Skin of body (tissue), 2 donors: ENCODE results near the gene PDE2A. TPM values are rescaled to one million over a fixed set of nuclear protein-coding genes. Genes with fewer than 3 reads are reported as not detected.

Experiments used
- DNase-seq: peaks from one replicate; lab custom pipeline; 2025; lab: John Stamatoyannopoulos, UW
- total RNA-seq: library from RNA; depleted of rRNA; stranded (reverse); fragments of >200 nt; gene quantifications from one replicate; pipeline ENCODE4 v1.2.3, GENCODE V29; 2014

The PDE2A gene
- total RNA-seq, 1 donor from 2014 or later: 12.3 TPM

- DNase-seq: peak; percentile 30
These were observed 10.2 kb upstream of the PDE2A start for GRCh38 chr11:72684236-72684912.

DNA sequence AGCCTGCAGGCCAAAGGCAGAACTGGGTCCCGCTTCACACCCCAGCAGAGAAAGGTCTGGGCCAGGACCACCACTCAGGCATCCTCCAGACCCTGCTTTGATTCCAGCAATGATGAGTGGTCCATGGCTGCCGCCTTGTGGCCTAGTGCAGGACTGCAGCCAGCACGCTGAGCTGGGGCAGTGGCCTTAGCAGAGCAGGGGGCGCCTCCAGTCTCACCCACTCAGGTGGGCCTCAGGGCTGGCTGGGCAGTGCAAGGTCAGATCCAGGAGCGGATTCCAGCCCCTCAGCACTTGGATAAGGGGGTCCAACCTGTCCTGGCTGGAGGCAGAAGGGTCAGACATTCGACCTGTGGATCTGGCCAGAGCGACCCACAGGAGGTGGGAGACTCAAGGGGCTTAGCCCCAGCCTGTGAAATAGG is 9.6 kb upstream of the PDE2A start:
- no peak for DNase-seq

DNA sequence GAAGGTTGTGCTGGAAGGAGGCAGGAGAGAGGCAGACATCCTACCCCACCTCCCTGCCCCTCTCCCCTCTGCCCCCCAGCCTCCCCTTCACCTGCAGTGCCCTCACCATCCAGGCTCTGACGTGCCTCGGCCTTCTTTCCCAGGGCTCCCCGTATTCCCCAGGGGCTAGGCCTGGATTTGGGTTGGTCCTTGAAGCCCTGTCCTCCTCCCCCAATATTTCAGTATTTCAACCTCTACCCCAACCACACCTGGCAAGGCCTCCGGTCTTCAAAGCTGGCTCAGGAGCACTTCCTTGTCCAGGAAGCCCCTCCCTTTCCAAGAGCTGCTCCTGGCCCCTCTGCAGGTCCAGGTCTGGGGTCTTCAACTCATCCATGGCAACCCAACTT is 8.6 kb upstream of the PDE2A start:
- DNase-seq: no peak

DNA sequence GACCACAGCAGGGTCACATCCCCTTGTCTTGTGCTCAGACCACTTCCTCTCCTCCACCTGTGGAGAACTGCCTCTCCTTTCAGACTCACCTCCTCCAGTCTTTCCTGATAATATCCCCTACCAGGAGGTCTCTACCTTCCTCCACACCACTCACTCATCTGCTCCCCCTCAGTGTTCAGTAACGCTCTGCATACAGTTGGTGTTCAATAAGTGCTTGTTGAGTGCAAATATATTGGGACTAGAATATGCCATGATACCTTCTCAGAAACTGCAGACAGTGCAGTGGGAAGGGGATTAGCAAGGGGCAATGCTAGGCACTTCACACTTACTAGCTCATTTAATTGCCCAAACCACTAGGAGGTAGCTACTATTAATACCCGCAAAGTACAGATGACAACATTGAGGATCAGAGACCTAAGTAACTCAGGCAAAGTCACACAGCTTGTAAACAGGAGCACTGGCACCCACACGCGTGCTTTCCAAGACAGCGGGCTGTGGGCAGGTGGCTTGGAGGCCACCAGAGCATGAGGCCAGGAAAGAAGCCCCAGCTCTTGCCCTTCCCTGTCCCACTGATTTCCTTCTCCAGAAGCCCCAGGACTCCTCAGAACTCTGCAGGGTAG is 8.1 kb upstream of the PDE2A start:
- no peak for DNase-seq

DNA sequence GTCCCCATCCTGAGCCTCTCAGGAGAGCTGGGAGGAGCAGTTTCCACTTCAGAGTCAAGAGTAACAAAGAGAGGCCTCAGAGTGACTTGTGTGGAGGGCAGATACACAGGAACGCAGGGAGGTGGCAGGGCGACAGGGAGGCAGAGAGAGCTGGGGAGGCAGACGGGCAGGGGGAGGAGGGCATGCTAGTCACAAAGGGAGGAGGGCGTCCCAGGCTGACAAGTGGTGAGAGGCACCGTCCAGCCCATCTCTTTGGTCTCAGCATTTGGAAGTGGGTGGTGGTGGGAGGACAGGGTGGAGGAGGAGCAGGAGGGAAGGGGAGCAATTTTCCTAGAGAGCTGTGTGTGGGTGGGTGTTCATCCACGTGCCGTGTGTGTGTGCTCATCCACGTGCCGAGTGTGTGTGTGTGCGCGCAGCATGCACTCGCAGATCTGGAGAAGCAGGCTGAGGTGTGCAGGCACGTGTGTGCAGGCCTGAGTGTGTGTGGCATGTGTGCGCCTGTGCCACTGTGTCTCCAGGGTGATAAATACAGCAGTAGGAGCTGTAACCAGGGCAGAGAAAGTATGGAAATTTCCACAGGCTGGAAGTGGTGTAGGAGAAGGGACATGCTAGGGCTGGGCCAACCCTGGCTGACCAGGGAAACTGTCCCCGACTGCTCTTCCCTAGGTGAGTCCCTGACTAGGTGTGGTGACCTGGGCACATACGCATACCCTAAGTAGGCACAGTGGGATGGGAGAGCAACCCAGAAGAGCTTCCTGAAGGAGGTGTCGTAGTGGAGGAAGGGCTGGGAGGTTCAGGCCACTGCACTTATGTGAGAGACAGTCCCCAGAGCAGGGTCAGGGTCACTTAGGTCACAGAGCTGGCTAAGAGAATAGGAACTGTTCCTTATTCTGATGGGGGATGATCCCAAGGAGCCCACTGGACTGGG is 7.3 kb upstream of the PDE2A start:
- no peak for DNase-seq

- DNase-seq: no peak
These were observed 6.5 kb upstream of the PDE2A start for GRCh38 chr11:72680624-72681158.

DNA sequence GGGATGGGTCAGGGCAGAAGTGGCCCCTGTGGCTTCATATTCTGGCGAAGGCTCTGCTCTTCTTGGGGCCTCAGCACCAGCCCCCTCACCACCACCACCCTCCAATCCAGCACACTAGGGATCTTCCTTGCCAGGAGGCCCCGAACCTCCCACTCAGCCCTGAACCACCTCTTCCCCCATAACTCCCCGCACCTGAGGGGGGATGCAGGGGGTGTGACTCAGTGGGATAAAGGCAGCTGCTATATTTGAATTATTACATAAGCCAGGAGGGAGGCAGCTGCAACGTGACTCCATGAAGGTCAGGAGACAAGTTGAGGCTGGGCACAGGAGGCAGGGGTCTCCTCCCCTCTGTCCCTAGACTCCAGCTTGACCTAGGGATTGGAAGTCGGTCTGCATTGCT is 5.6 kb upstream of the PDE2A start:
- no peak for DNase-seq

- no peak for DNase-seq
These were observed 4.3 kb upstream of the PDE2A start for GRCh38 chr11:72678524-72678923.

DNA sequence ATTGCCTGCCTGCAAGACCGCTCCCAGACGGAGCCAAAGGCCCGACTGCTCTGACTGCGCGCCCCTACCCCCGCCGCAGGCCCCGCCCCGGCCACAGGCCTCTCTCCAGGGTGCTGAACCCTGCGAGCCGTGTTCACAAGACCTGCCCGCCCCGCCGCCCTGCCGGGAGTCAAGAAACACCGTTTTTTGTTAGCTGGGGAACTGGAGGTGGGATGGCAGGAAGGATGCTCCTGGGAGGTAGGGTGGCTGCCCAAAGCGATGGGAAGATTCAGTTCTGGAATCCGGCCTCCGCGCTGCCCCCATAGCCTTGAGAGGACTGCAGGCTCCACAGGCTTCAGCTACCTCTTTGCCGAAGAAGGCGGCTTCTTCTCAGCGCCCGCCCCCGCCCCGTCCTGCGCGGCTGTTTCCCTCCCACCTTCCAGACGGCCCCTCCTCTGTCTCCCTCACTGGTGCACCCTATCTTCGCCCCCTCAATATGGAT is 2.7 kb upstream of the PDE2A start:
- no peak for DNase-seq

DNA sequence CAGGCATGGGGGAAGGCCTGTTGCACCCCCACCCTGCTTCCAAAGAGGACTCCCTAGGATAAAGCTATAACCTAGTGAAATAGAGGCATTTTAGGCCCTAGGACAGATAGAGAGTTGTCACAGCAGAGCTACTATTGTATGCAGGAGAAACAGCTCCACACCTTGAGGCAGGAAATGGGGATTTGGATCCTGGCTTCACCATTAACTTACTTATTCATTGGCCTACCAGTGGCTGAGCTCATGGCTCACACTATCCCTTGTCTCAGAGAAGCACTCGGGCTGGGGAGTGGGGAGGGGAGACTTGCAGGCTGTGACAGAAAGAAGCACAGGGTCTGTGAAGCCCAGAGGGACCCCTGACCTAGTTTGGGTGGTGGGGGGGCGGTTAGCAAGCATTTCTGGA is 999 bp upstream of the PDE2A start:
- DNase-seq: no peak

DNA sequence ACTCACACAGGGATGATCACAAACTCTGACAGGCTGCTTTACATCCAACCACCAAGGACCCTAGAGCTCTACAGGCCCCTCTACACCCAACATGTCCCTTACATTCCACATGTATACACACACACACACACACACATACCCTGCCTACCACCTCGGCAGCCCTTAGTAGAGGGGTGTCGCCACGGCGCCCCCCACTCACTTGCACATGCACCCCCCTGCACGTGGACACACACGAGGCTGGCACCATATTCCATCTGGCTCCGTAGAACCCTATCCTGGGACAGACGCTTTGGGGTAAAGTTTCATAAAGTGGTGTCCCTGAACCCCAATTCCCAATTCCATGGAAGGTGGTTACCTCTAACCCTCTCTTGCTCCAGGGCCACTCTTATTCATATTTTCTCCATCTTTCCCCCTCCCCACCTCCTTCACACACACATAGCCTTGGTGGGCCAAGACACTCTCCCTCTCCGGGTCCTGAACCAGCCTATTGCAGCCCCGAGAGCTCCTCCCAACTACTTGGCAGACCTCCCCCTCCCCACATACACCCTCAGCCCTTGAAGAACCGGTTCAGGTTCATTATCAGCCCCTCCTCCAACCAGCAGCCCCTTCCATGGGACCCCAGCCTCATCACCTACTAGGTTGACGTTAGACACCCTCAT is 809 bp downstream of the PDE2A start:
- DNase-seq: no peak

DNA sequence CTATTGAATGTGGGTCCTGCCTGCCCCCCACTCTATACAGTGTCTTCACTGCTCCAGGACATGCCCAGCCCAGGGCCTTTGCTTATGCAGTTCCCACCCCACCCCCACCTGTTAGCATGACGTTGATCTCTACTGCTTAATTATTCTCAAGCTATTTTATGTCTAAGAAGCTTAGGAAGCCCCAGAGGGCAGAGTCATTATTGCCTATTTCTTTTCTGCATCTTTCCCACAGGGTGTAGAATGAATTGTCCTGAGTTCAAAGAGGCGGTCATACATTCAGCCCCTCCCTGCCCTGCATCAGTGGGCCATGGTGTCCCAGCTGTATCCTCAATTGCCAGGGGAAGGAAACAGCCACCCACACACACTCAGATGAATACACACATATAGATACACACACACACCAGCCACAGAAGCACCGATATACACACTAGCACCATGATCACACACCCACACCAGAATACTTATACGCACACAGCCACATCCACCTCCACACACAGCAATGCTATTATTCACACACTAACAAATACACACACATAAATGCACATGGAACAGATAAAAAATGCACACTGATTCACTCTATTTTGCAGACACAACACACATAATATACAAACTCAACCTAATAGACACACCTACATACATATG is 1.5 kb downstream of the PDE2A start:
- DNase-seq: no peak

GRCh38 chr11:72671152-72672099 is 2.8 kb downstream of the PDE2A start:
- DNase-seq: no peak

DNA sequence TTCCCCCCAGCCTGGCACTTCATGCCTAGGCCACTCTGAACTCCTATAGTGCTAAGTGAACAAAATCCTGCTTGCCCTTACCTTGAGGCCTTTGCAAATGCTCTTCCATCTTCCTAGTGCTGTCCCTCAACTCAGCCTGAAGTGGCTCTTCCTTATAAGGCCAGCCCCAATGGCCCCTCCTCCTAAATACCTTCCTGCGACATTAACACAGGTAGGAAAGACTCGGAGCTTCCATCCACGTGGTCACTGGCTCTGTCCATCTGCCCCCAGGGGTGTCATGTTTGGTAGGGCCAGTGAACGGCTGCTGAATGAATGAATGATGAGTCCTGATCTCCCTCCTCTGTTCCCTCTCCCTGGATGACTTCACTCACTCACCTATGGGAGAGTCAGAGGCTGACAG is 4.2 kb downstream of the PDE2A start:
- DNase-seq: no peak

GRCh38 chr11:72669527-72669926 is 4.7 kb downstream of the PDE2A start:
- DNase-seq: no peak

DNA sequence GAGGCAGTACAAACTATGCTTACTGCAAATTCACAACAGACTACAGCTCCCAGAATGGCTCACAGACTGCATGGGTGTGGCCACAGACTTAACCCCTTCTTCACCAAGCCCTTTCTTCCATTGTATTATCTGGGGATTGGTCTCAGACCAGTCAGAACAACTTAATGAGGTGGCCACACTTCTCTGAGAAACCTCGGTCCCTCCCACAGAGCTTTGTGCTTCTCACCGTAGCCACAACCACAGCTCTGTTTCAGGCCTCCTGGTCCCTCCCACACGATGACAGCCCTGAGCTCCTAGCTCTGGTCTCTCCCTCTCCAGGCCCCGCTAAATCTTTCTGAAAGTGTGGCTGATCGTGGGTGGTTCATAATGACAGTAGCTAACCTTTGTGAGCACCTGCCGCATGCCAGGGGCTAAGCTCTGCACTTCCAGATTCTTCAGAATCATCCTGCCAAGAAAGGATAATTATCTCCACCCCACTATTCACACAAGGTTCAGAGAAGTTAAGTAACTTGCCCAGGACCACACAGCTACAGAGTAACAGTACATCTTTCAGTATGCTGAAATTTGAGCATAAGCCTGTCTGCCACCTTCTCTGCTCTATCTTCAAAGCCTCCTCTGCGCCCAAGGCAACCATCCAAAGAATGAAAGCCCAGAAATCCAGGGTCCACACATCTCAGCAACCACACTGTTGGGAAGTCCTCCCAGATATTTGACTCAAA is 5.4 kb downstream of the PDE2A start:
- no peak for DNase-seq

DNA sequence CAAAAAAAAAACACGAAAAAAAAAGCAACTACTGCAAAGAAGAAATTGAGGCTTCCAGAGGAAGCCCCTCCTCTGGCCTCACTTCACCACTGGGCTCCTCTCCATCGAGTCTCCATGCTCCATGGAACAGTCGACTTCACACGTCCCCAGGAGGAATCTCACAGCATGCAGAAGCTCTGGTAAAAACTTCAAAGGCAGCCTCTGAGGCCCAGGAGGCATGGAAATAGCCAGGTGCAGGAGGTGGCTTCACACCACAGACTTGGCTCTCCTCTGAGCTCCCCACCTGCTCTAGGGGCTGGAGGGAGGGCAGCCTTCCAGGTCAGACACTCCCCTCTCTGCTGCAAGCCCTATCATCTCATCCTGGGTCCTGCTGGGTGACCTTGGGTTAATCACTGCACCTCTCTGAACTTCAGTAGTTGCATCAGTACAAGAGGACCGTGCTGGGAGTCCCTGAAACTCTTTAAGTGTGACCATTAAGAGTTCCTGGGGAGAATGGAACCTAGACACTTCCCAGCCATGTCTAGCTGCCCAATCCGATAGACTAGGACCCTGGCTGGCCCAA is 8.2 kb downstream of the PDE2A start:
- no peak for DNase-seq

DNA sequence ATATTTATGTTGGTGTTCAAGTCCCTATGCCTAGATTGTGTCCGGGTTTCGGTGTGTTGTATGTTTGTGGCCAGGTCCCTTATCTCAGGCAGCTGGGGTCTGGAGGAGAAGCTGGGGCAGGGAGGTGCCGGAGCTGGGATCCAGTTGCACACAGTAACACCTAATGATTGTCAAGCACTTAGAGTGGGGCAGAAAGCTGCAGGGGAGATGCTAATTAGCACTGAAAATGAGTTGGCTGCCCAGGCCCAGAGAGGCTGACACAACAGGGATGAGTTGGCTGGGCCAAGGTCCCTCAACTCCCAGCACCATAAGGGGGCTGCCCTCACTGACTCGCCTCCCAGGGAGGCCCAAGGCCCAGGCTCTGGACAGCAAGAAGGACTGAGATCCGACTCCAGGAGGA is 12.2 kb downstream of the PDE2A start:
- no peak for DNase-seq

- DNase-seq: no peak
These were observed 12.7 kb downstream of the PDE2A start for GRCh38 chr11:72661486-72661885.
